ENCODE results near the gene CAMSAP1. TPM values are rescaled to one million over a fixed set of nuclear protein-coding genes. Genes with fewer than 3 reads are reported as not detected.
"Not testable (repeated sequence)": the region's sequence is repeated elsewhere in the genome, so short reads cannot be mapped to it uniquely, and the experiment has no call there.

Gene CAMSAP1, protein sequence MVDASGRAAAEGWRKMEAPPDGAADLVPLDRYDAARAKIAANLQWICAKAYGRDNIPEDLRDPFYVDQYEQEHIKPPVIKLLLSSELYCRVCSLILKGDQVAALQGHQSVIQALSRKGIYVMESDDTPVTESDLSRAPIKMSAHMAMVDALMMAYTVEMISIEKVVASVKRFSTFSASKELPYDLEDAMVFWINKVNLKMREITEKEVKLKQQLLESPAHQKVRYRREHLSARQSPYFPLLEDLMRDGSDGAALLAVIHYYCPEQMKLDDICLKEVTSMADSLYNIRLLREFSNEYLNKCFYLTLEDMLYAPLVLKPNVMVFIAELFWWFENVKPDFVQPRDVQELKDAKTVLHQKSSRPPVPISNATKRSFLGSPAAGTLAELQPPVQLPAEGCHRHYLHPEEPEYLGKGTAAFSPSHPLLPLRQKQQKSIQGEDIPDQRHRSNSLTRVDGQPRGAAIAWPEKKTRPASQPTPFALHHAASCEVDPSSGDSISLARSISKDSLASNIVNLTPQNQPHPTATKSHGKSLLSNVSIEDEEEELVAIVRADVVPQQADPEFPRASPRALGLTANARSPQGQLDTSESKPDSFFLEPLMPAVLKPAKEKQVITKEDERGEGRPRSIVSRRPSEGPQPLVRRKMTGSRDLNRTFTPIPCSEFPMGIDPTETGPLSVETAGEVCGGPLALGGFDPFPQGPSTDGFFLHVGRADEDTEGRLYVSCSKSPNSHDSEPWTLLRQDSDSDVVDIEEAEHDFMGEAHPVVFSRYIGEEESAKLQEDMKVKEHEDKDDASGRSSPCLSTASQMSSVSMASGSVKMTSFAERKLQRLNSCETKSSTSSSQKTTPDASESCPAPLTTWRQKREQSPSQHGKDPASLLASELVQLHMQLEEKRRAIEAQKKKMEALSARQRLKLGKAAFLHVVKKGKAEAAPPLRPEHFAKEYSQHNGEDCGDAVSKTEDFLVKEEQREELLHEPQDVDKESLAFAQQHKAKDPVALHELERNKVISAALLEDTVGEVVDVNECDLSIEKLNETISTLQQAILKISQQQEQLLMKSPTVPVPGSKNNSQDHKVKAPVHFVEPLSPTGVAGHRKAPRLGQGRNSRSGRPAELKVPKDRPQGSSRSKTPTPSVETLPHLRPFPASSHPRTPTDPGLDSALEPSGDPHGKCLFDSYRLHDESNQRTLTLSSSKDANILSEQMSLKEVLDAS (N-terminal part only)
- total RNA-seq = 18.6 and 20.5 TPM in 2 replicates

DNA sequence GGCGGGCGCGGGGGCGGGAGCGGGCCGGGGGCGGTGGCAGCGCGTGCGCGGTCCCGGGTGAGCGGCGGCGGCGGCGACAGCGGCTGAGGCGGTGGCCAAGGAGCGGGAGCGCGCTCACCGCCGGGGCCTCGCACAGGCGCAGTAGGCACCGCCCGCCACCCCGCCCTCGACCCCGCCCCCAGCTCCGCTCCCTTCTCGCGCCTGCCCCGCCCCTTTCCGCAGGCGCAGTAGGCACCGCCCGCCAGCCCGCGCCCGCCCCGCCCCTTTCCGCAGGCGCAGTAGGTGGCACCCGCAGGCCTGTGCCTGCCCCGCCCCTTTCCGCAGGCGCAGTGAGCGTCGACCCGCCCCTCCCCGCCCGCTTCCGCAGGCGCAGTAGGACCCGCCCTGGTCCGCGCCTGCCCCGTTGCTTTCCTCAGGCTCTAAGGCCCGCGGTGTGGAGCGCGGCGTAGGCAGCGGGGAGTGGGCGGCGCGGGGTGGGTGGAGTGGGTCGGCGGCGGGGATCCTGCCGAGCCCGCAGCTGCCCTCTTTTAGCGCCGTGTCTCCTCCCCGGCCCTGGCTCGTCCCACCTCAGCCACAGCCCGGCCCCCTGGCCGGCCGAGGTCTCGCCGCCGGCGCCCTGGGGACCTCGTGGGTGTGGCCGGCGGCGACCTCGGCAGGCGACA lies at the start of gene CAMSAP1:
Gene CAMSAP1 (minus strand): TSS at position 116 of the 662 bp plus-strand sequence. CDS start 387 bp downstream, outside the sequence.
- DNase-seq (ENCODE audit: low read depth, low spot score) = peak; percentile 79

DNA sequence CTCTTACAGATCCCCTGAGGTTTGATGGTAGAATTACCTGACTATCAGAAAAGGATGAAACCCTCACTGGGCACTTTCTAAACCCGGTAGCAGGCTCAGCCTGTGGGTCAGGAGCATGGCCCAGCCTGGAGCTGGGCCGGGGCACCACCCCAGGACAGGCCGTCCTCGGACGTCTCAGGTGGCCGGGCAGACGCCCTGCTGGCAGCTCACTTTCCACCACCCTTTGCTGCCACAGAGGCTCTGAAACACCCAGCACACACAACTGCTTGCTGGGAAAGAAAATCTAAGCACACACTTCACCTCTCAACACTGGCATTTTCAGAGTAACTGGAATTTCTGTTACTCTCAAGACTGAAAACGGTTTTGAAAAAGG lies 49.4 kb upstream of the CAMSAP1 start:
- no peak for DNase-seq (ENCODE audit: low read depth, low spot score)

DNA sequence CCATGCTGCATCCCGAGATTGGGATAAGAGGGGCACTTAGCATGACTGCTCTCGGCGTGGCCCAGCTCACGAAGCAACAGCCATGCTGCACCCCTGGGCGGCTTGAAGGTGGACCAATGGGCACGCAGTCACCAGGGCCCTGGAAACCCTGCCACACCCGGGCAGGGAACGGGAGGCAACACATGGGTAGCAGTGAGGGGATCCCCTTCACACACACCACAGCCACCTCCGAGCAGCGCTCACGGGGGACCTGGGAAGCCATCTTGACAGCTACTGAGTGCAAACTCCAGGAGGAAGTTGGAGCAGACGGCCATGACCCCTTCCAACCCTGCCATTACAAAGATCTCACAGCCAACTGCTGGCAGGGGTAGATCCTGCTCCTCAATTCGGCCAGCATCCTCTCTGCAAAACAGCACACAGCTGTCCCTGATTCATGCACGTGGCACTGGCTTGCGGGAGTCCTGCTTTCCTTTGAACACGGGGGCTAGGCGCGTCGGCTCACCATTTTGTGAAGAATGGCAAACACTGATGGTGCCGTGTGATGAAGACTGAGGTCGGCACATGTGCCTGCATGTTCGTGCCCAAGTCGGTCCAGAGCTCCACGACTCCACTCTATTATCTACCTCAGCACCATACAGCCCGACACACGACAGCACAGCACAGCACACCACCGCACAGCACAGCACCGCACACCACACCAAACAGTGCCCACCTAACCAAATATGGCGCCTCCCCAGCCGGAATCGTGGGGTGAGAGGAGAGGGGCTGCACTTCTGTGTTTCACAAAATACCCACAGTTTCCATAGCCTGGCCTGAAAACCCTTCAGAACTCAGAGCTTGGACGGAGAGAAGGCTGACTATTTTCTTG lies 48.8 kb upstream of the CAMSAP1 start:
- no peak for DNase-seq (ENCODE audit: low read depth, low spot score)

DNA sequence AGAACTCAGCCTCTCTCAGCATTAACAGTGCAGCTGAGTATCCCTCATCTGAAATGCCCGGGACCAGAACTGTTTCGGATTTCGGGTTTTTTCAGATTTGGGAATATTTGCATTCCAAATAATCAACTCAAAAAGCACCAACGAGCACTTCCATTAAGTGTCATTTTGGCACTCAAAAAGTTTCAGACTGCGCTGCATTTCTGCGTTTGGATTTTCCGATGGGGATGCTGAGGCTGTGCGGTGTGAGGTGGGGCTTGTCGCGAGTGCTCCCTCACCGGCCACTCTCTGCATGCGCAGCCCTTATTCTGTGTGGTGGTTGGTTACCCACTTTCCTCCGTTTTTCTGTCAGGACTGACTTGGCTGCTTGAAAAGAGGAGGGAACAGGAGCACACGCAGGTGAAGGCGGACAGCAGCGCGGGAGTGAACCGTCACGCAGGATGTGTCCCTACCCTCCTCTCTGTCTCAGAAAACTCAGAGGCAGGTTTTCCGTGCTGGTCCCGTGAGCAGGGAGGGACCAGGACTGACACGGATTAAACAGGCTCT lies 45.4 kb upstream of the CAMSAP1 start:
- DNase-seq (ENCODE audit: low read depth, low spot score) = no peak

DNA sequence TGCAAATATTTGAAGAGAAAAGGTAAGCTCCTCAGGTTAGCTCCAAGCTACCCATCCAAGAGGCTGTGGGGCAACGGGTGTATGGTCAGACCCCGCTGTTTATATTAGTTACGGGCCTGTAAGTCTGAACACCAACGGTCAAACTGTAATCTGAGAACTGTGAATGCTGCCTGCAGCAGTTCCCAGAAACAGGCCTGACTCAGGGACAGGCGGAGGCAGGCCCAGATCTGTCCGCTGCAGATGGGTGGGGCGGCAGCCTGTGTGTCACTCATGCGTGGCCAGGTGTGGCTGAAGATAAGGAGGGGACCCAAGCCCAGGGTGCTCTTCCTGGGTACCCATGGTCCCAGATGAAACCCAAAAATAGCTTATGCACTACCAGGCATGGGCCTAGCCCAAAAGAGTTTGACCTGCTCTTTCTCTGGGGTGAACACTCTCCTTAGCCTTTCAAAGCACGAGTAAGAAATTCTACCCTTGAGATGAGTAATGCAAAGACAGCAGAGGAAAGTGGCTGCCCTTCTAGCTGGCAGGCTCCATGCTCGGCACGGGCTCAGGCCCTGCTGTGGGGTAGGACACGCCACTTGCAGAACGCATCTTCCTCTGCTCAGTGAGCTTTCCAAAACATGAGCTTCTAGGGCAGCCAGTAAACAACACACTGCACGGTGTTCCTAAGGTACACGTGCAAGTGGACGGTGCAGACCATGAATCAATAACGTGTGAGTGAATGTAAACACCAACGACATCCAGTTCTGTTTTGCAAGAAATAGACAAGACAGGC lies 44.7 kb upstream of the CAMSAP1 start:
- no peak for DNase-seq (ENCODE audit: low read depth, low spot score)

GRCh38 chr9:135951310-135951709 lies 44.0 kb upstream of the CAMSAP1 start:
- not testable (repeated sequence) for DNase-seq (ENCODE audit: low read depth, low spot score)

GRCh38 chr9:135950841-135951240 lies 43.5 kb upstream of the CAMSAP1 start:
- not testable (repeated sequence) for DNase-seq (ENCODE audit: low read depth, low spot score)

DNA sequence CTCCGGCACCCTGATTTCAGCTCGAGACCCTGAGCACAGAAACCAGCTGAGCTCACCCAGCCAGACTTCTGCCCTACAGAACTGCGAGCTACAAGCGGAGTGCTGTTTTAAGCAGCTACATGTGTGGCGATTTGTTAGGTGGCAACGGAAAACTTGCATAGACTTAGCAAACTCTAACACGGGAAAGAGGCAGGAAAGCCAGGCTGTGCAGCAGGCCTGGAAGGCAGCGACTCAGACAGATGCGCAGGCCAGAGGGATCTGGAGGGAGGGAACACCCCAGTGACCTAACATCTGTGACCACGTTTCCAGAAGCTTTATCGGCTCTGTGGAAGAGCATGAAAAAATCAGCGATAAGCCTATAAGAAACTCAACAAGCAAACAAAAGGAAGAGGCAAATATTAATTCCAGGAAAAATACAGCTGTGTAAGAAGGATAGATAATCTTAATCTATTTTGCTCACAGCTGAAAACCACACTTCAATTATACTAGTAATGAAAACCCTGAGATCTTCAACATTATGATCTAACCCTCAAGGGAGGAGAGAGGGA lies 42.9 kb upstream of the CAMSAP1 start:
- no peak for DNase-seq (ENCODE audit: low read depth, low spot score)

- DNase-seq (ENCODE audit: low read depth, low spot score) = no peak
These were observed 42.3 kb upstream of the CAMSAP1 start for GRCh38 chr9:135949501-135950134.

DNA sequence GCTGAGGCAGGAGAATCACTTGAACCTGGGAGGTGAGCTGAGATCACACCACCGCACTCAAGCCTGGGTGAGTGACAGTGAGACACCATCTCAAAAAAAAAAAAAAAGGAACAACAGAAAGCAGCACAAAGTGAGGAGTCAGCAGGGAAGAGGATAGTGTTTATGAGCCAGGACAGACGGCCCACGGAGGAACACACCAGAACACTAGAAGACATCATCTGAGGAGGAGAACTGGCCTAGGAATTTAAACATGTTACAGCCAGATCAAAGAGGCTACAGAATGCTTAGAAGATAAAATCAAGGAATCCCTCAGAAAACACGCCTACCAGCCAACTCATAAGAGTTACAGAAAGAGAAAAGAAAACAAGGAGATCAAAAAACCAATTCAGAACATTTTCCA lies 41.6 kb upstream of the CAMSAP1 start:
- no peak for DNase-seq (ENCODE audit: low read depth, low spot score)

- DNase-seq (ENCODE audit: low read depth, low spot score) = no peak
These were observed 41.1 kb upstream of the CAMSAP1 start for GRCh38 chr9:135948446-135948845.

DNA sequence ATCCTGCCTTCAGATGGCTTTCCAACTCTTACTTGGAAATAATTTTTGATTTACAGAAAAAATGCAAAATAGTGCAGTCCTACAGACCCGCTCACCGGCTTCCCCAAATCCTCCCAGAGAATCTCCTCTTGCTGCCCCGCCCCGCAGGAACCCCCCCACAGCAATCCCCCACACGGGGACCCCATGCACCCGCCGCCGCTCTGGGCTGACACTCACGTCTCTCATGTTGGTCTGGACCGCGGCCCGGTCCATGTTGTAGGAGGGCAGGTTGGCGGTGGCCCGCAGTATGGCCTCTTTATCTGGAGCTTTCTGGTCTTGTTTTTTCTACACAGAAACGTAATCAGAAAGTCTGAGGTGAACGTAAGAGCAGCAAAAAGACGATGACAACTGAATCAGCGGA lies 40.2 kb upstream of the CAMSAP1 start:
- no peak for DNase-seq (ENCODE audit: low read depth, low spot score)

DNA sequence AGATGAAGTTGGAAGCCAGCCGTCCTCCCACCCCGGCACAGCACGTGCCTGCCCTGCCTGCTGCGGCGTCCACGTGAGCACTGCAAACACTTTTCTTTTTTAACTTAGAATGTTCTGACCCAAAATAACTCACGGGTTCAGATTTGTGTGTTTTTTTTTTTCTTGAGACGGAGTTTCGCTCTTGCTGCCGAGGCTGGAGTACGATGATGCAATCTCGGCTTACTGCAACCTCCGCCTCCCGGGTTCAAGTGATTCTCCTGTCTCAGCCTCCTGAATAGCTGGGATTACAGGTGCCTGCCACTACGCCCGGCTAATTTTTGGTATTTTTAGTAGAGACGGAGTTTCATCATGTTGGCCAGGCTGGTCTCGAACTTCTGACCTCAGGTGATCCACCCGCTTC lies 39.8 kb upstream of the CAMSAP1 start:
- DNase-seq (ENCODE audit: low read depth, low spot score) = not testable (repeated sequence)

DNA sequence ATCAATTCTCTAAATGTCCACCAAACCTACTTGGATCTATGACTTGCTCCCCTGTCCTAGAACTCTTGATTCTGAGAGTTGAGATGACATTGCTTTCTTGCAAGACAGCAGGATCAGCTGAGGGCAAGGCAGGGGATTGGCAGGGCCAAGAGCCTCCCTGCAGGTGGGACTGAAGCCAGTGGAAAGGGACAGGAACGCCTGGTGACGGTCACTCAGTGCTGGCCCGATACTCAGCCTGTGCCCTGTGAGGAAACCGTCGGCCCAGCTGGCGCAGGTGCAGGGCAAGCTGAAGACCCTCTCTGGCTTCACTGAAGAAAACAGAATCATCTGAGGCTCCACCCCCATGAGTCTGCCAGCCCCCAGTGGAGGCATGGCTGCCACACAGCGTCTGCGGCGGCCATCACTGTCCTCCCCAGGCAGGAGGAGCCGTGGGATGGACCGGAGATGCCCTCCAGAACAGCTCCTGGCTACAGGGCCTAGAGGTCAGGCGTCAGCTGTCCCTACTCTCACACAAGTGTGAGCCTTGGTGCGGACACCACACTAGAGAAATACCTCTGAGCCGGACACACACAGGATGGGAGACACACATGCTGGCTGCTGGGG lies 39.1 kb upstream of the CAMSAP1 start:
- no peak for DNase-seq (ENCODE audit: low read depth, low spot score)

GRCh38 chr9:135945969-135946368 lies 38.6 kb upstream of the CAMSAP1 start:
- DNase-seq (ENCODE audit: low read depth, low spot score) = no peak

- no peak for DNase-seq (ENCODE audit: low read depth, low spot score)
These were observed 37.3 kb upstream of the CAMSAP1 start for GRCh38 chr9:135944444-135945252.

- not testable (repeated sequence) for DNase-seq (ENCODE audit: low read depth, low spot score)
These were observed 36.3 kb upstream of the CAMSAP1 start for GRCh38 chr9:135943604-135944003.

Measured in pulmonary artery endothelial cell (primary cell).